IPS DF 4.7 (cell line): Measurements from ENCODE around the gene RBPMS2.

Experiments
- DNase-seq: peaks from one replicate; pipeline ENCODE4 v3.0.0-alpha.2; 2013; ENCODE audit warnings: low spot score; ENCODE audit errors: extremely low read depth

RBPMS2 gene

DNA sequence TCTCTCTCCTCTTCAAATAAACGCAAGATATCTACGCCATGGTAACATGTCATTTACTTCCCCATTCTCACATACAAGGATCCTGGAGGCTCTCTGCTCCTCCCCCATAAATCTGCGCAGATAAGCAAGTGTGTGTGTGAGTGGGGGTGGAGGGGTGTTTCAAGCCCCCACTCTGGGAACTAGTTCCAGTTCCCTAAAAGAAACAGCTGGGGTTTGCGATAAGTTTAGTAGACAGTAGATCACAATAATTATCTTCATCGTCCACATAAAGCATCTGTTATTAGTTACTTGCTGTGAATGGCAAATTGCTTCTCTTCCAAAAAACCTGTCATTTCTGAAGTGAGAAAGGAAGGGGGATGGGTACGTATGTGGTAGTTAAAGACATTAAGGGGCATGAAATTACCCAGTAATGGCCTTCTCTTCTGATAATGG, 79.8 kb downstream of the RBPMS2 start:
- DNase-seq: no peak

DNA sequence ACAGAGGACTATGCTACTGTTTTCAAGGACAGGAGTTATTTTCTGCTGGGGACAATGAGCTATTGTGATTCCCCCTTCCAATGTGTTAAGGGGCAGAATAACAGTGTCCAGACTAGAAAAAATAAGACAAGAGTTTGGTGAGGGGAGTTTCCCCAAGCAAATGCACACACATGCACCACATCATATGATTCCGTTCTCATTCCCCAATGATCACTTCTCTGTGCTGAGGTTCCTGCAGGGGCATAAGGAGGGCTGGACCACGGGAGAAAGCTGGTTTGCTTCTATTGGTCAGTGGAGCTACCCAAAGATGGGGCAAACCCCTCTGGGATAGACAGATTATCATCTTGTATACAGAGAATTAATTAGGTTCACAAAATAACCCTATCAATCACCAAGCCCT, 80.6 kb downstream of the RBPMS2 start:
- no peak for DNase-seq

DNA sequence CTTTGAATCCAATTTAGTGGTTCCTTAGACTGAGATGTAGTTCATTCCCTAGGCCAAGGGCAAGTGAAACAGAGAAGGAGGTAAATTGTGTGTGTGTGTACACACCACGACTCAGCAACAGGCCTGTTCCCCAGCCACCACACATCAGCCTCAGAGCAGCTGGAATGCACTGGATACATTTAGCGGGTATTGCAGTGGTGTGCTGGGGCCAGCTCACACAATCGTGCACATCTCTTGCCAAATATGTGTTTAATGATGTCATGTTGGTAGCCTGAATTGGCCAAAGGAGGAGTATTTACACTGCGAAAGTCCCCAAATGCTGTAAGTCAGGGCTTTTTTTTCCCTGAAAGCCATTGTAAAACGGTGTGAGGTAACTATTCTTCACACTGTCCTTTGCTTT, 82.3 kb downstream of the RBPMS2 start:
- no peak for DNase-seq

DNA sequence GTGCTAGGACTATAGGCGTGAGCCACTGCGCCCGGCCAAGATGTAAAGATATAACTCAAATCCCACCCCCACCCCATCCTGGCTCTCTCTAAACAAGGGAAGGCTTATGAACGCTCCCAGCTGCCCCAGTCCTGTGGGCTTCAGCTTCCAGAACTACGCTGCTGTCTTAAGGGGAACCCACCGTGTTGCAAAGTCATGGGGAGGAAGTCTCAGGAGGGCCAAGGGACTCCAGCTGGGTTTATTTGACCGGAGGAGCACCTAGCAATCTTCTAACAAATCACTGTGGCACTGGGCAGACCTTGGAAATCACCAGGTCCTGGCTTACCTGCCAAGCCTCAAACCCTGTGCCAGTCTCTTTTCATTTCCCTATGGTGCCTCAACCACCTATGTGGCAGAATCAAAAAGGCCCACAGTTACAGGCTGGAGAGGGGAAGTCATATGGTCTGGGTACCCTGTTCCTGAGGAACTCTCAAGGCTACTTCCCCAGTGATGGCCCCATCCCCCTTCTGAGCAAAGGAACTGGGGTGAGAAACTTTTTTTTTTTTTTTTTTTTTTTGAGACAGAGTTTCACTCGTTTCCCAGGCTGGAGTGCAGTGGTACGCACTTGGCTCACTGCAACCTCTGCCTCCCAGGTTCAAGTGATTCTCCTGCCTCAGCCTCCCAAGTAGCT, 83.4 kb downstream of the RBPMS2 start:
- no peak for DNase-seq

DNA sequence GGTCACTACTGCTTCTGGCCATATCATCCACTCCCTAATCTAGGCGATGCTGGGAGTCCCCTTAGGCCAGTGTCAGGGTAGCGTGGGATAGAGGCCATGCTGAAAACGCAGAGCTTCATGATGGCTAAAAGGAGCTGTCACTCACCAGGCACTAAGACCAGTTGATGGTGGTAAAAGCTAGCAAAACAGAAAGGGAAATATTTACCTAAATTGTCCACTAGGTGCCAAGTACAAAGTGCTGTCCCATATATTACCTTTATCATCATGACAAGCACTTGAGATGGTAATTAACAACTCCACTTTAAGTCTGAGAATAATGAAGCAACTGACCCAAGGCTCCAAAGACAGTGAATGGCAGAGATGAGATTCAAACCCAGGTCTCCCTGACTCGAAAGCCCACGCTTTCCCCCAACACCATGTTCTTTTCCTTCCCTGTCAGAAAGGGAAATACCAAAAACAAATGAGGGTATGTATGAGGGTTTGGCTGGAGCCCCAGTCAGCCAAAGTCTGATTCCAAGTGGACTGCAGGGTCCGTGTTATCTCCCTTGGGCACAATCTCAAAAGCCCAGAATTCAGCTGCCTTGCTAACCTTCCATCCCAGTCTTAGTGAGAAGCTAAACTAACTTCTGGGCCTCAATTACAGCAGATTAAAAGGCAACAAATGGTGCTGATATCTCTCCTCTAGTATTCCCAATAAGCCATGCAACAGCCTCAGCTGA, 84.7 kb downstream of the RBPMS2 start:
- DNase-seq: no peak

DNA sequence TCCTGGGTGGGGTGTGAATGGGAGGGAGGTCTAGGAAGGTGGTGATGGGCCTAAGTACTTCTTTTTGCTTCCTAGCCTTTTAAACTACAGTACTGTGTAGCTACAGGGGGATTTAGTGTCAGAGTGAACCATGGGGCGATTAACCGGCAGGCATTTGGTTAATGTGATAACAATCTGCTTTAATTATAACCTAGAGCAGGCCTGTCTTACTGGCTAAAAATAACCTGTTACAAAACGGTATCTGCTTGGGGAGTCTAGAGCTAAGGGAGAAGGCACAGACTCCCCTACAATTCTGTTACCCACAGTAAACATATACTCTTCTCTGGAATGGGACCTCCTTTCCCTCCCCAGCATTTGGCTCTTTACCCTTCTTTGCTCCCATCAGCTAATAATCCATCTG, 85.4 kb downstream of the RBPMS2 start:
- no peak for DNase-seq
